NCI-H2171 treated with DMSO at 0.1 percent for 48 hours (cell line): Measurements from ENCODE around the gene FUZ.

Experiments
- DNase-seq: peaks from one replicate; lab custom pipeline; 2025; lab: John Stamatoyannopoulos, UW

FUZ gene

GRCh38 chr19:49812997-49813861 lies at the start of gene FUZ:
Gene FUZ (minus strand): TSS chr19:49813292. CDS start chr19:49813106, 186 bp downstream.
- DNase-seq: peak; percentile 99

- no peak for DNase-seq
These were observed 49.5 kb upstream of the FUZ start for GRCh38 chr19:49862391-49863253.

- DNase-seq: no peak
These were observed 48.7 kb upstream of the FUZ start for GRCh38 chr19:49861541-49862378.

GRCh38 chr19:49861107-49861506 lies 48.0 kb upstream of the FUZ start:
- no peak for DNase-seq

GRCh38 chr19:49860336-49861102 lies 47.4 kb upstream of the FUZ start:
- no peak for DNase-seq

GRCh38 chr19:49859682-49860335 lies 46.7 kb upstream of the FUZ start:
- no peak for DNase-seq

- no peak for DNase-seq
These were observed 45.2 kb upstream of the FUZ start for GRCh38 chr19:49858088-49858985.

GRCh38 chr19:49857838-49858087 lies 44.7 kb upstream of the FUZ start:
- no peak for DNase-seq

- DNase-seq: no peak
These were observed 44.2 kb upstream of the FUZ start for GRCh38 chr19:49857061-49857837.

- no peak for DNase-seq
These were observed 43.5 kb upstream of the FUZ start for GRCh38 chr19:49856574-49857021.

- DNase-seq: no peak
These were observed 42.8 kb upstream of the FUZ start for GRCh38 chr19:49855676-49856573.

- DNase-seq: no peak
These were observed 42.2 kb upstream of the FUZ start for GRCh38 chr19:49855277-49855675.

- no peak for DNase-seq
These were observed 41.5 kb upstream of the FUZ start for GRCh38 chr19:49854378-49855263.

GRCh38 chr19:49853852-49854377 lies 40.8 kb upstream of the FUZ start:
- no peak for DNase-seq

- no peak for DNase-seq
These were observed 39.6 kb upstream of the FUZ start for GRCh38 chr19:49852631-49853126.

GRCh38 chr19:49851456-49852259 lies 38.6 kb upstream of the FUZ start:
- peak; percentile 70 for DNase-seq
